Measurements from ENCODE around the gene CTNNBL1.

CTNNBL1 gene

DNA sequence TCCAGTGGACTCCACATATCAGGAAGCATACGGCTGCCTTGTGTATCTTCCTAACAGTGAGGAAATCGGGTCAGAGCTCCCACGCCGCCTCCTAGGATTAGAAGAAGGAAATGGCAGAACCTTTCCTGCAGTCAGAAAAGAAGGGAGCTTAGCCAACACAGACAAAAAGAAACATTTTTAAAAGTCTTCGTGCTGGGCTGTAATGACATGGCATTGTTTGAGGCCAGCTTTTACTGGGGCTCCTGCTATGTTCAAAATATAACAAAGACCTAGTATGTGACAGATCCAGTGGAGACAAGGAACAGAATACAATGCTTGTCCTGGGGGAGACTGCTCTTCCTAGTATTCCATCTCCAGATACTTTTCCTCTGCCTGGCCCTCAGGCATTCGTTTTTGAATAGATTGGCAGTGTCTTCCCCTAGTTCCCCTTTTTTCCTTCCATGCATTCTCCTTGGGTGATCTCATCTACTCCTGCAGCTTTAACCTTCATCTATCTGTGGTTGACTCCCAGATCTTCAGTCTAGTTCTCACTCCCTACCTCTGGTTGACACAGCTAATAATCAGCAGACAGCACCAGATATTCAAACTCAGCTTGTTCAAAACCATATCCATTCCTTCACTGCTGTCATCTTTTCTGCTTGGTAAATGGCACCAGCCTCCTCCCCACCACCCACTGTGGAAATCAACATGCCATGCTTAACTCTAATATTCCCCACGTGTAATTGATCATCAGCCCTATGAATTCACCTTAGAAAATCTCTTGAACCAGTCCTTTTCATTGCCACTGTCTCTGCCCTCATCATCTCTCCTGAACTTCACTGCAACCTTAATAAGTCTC lies 114.6 kb downstream of the CTNNBL1 start:
- Histone ChIP-seq H3K4me1 (peaks cover 32 to 50% (median 36%) of the 10 kb centered on the region in 10 experiments), H3K27me3 (no peaks in the 10 kb centered on the region), H3K9ac (no peak overlapping the region), H4K20me1 (peaks cover 0 to 41% (median 11%) of the 10 kb centered on the region in 11 experiments; a peak in 10 of 22 replicates), H3K36me3 (peaks cover 43 to 77% (median 71%) of the 10 kb centered on the region in 11 experiments), H3K4me2 (0 out of 22 replicates have a peak overlapping the region, but pooled peaks of 1 of the 11 experiments have one; percentile 0), H3K9me3 (replicated peaks in 1 of 11) (no peaks in the 10 kb centered on the region), H3K4me3 (no peak overlapping the region), H3K27ac (no peak overlapping the region)
- no peak for TF ChIP-seq Cebpa-rat (IDR thresholded peaks at IDR 0.05)

DNA sequence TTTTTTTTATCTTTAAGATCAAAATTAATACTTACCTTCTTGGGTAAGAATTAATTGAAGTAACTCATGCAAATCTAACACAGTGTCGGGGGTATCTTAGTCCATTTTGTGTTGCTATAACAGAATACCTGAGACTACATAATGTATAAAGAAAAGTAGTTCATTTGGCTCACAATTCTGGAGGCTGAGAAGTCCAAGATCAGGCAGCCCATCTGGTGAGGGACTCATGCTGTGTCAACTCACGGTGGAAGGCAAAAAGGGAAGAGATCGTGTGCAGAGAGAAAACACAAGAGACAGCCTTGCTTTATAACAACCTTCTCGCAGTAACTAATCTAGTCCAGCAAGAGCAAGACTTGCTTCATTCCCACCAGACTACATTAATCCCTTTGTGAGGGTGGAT lies 116.2 kb downstream of the CTNNBL1 start:
- Histone ChIP-seq H3K4me2 (no peak overlapping the region), H3K27me3 (no peaks in the 10 kb centered on the region), H3K4me3 (no peak overlapping the region), H3K9ac (no peak overlapping the region), H3K4me1 (peaks cover 16 to 34% (median 21%) of the 10 kb centered on the region in 10 experiments), H3K36me3 (peaks cover 43 to 87% (median 71%) of the 10 kb centered on the region in 11 experiments), H3K9me3 (replicated peaks in 1 of 11) (no peaks in the 10 kb centered on the region), H3K27ac (no peak overlapping the region), H4K20me1 (peaks cover 0 to 35% (median 3%) of the 10 kb centered on the region in 11 experiments; a peak in 10 of 22 replicates)
- TF ChIP-seq Cebpa-rat (IDR thresholded peaks at IDR 0.05): no peak

DNA sequence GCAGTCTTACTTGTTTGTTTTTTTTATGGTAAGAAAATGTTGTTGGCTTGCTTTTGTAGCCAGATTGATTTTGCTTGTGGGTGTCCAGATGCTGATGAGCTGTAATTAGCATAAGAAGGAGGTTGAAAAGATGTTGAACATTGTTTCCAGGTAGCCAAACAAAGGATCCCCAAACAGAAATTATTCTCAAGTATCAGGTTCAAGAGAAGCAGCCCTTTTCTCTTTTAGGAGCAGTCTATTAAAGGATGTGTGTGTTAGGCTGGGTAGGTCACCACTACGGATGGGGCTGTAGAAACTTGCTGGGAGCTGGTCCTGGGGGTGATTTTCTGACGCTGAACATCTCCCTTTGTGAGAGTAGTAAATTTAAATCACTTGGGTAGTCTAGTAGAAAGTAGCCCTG lies 122.2 kb downstream of the CTNNBL1 start:
- no peak overlapping the region for H3K4me2 ChIP-seq
- H3K9ac ChIP-seq: no peak overlapping the region
- H3K36me3 ChIP-seq: peaks cover 22 to 79% (median 32%) of the 10 kb centered on the region in 11 experiments; a peak in 21 of 22 replicates
- no peaks in the 10 kb centered on the region for H3K9me3 ChIP-seq (replicated peaks in 1 of 11)
- TF ChIP-seq Cebpa-rat (IDR thresholded peaks at IDR 0.05): no peak
- H3K27me3 ChIP-seq: no peaks in the 10 kb centered on the region
- H3K27ac ChIP-seq: no peak overlapping the region
- H3K4me3 ChIP-seq: no peak overlapping the region
- H4K20me1 ChIP-seq: peaks cover 0 to 64% (median 8%) of the 10 kb centered on the region in 11 experiments; a peak in 8 of 22 replicates
- H3K4me1 ChIP-seq: no peaks in the 10 kb centered on the region

DNA sequence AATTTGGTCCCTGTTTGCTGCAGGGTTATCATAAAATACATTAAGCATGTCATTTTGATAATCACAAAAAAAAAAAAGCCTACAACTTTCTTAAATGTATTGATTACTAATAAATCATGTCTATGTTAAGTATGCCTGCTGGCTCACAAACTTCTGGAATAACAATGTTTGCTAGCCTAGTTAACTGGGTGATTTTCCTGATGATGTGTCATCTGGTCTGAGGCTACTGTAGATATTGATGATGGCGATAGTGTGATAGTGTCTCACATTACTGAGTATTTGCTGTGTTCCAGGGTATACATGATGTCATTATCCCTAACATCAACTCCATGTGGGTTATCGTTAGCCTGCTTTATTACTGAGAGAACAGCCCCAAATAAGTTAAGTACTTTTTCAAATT lies 122.9 kb downstream of the CTNNBL1 start:
- H3K27me3 ChIP-seq: no peaks in the 10 kb centered on the region
- no peak overlapping the region for H3K9ac ChIP-seq
- no peaks in the 10 kb centered on the region for H3K9me3 ChIP-seq (replicated peaks in 1 of 11)
- no peak overlapping the region for H3K4me3 ChIP-seq
- H3K4me2 ChIP-seq: no peak overlapping the region
- no peak overlapping the region for H3K27ac ChIP-seq
- TF ChIP-seq Cebpa-rat (IDR thresholded peaks at IDR 0.05): no peak
- peaks cover 18 to 75% (median 27%) of the 10 kb centered on the region in 11 experiments; a peak in 21 of 22 replicates for H3K36me3 ChIP-seq
- H4K20me1 ChIP-seq: peaks cover 0 to 70% (median 8%) of the 10 kb centered on the region in 11 experiments; a peak in 8 of 22 replicates
- no peaks in the 10 kb centered on the region; a peak in 1 of 20 replicates for H3K4me1 ChIP-seq

- peaks cover 0 to 60% (median 6%) of the 10 kb centered on the region in 11 experiments; a peak in 7 of 22 replicates for H4K20me1 ChIP-seq
- H3K9ac ChIP-seq: no peak overlapping the region
- H3K4me1 ChIP-seq: peaks cover 0 to 25% (median 0%) of the 10 kb centered on the region in 10 experiments; a peak in 5 of 20 replicates
- H3K9me3 ChIP-seq (replicated peaks in 1 of 11): no peaks in the 10 kb centered on the region
- no peak overlapping the region for H3K4me2 ChIP-seq
- H3K4me3 ChIP-seq: no peak overlapping the region
- no peaks in the 10 kb centered on the region for H3K27me3 ChIP-seq
- H3K36me3 ChIP-seq: peaks cover 14 to 80% (median 31%) of the 10 kb centered on the region in 11 experiments; a peak in 21 of 22 replicates
- TF ChIP-seq Cebpa-rat (IDR thresholded peaks at IDR 0.05): no peak
- H3K27ac ChIP-seq: no peak overlapping the region
These were observed 127.9 kb downstream of the CTNNBL1 start for GRCh38 chr20:37821696-37822095.

- H3K4me2 ChIP-seq: no peak overlapping the region
- no peak overlapping the region for H3K4me3 ChIP-seq
- peaks cover 0 to 30% (median 0%) of the 10 kb centered on the region in 10 experiments; a peak in 5 of 20 replicates for H3K4me1 ChIP-seq
- no peak overlapping the region for H3K27ac ChIP-seq
- H4K20me1 ChIP-seq: peaks cover 0 to 57% (median 6%) of the 10 kb centered on the region in 11 experiments; a peak in 7 of 22 replicates
- no peak overlapping the region for H3K9ac ChIP-seq
- no peaks in the 10 kb centered on the region for H3K27me3 ChIP-seq
- no peak for TF ChIP-seq Cebpa-rat (IDR thresholded peaks at IDR 0.05)
- H3K9me3 ChIP-seq (replicated peaks in 1 of 11): no peaks in the 10 kb centered on the region
- peaks cover 14 to 78% (median 31%) of the 10 kb centered on the region in 11 experiments; a peak in 21 of 22 replicates for H3K36me3 ChIP-seq
These were observed 128.3 kb downstream of the CTNNBL1 start for GRCh38 chr20:37822141-37822601.

DNA sequence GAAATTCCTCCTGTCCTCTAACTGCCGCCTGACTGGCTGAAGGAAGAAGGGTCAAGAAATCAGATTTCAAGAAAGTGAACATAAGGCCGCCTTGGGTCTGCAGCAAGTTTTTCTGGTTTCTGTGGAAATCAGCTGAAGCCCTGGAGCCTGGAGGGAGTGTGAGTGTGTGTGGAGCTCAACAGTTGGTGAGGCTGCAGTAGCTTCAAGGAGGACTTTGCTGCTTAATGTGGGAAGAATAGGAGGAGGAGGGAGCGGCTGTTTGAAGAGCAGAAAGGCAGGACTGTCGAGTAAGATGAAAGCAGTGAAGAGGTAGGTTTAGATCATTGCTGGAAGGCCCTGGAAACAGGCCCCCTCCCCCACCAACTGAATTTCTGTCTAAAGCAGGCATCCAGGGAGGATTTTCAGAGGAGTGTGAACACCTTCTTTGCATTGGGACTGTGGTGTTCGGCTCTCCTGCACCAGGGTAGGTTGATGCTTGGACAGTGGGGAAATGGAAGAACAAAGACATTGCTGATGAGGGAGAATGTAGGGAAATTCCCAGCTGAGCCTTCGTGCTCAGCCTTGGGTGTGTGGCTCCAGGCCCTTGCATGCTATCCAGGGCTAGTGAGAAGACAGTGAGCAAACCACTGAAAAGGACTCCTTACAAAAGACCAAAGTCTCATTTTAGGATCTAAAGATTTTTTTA lies 129.6 kb downstream of the CTNNBL1 start:
- Histone ChIP-seq H3K4me3 (no peak overlapping the region), H4K20me1 (peaks cover 0 to 55% (median 6%) of the 10 kb centered on the region in 11 experiments; a peak in 8 of 22 replicates), H3K9ac (no peak overlapping the region), H3K27ac (no peak overlapping the region; a peak in 1 of 22 replicates), H3K27me3 (no peaks in the 10 kb centered on the region), H3K4me2 (peak overlapping the region in 3 of 11 experiments; percentile 25 to 71 (median 65); a peak in 6 of 22 replicates), H3K4me1 (peaks cover 2 to 35% (median 9%) of the 10 kb centered on the region in 10 experiments), H3K9me3 (replicated peaks in 1 of 11) (no peaks in the 10 kb centered on the region), H3K36me3 (peaks cover 12 to 70% (median 33%) of the 10 kb centered on the region in 11 experiments; a peak in 20 of 22 replicates)
- TF ChIP-seq Cebpa-rat (IDR thresholded peaks at IDR 0.05): no peak

DNA sequence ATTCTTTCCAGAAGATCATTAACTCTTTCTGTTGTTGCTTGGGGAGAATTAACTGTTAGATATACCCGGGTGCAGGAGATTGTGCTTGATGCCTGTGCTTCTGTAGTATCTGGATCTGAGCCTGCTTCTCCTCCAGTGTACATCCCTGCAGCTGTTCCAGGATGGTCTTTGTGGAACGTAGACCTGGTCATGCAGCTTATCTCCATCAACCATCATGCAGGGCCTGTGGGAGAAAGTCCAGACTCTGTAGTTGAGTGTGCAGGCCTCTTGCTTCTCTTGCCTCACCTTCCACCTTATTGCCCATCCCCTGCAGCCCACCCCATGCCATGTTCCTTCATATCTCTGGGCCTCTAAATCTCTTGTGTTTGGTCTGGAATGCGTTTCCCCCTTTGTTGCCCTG lies 133.8 kb downstream of the CTNNBL1 start:
- Histone ChIP-seq H3K4me2 (peak overlapping the region in 7 of 11 experiments; percentile 6 to 55 (median 46); a peak in 7 of 22 replicates), H3K9me3 (replicated peaks in 1 of 11) (no peaks in the 10 kb centered on the region), H3K27me3 (no peaks in the 10 kb centered on the region), H3K9ac (no peak overlapping the region), H3K36me3 (peaks cover 24 to 78% (median 34%) of the 10 kb centered on the region in 11 experiments), H3K27ac (peak overlapping the region in 1 of 11 experiments; percentile 43; a peak in 1 of 22 replicates), H3K4me3 (no peak overlapping the region), H4K20me1 (peaks cover 0 to 47% (median 10%) of the 10 kb centered on the region in 11 experiments; a peak in 10 of 22 replicates), H3K4me1 (peaks cover 5 to 32% (median 18%) of the 10 kb centered on the region in 10 experiments)
- no peak for TF ChIP-seq Cebpa-rat (IDR thresholded peaks at IDR 0.05)
